KBM-7 (cell line): ENCODE results near the gene TOE1.
A peak's percentile ranks its signal among the peaks of the same experiment; 100 is the strongest.

Source experiments
- DNase-seq: peaks from one replicate; pipeline ENCODE4 v3.0.0-alpha.2; 2015
- in situ Hi-C: fragments of 300-500 bp; cut with MboI; formaldehyde crosslinking; loops from 2 replicates; pipeline ENCODE4 v1.14.3; 2020; ENCODE audit warnings: low sequenced_read_pairs, low pct_unique_long_range_greater_than_20kb, mixed read lengths

The TOE1 gene

DNA sequence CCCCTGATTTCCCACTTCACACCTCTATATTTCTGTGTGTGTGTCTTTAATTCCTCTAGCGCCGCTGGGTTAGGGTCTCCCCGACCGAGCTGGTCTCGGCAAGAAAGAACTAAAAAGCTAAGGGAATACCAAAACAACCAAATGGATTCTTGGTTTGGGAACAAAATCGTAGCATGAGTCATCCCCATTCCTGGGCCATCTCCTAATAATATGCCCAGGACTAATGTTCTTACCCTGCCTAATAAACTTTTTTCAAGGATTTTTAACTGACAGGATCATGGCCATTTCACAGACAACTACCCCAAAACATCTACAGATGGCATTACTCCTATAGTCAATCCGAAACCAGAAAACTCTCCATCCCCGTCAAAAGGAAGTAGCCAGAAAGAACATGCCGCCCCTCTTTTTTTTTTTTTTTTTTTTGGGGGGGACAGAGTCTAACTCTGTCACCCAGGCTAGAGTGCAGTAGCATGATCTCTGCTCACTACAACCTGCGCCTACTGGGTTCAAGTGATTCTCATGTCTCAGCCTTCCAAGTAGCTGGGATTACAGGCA, 17.4 kb upstream of the TOE1 start:
- no peak for DNase-seq
- in situ Hi-C loops = loop anchor here (25.0 kb wide), 1 partner anchor 535 kb away; the partner anchor contains the start of genes BEST4 and RPS8

DNA sequence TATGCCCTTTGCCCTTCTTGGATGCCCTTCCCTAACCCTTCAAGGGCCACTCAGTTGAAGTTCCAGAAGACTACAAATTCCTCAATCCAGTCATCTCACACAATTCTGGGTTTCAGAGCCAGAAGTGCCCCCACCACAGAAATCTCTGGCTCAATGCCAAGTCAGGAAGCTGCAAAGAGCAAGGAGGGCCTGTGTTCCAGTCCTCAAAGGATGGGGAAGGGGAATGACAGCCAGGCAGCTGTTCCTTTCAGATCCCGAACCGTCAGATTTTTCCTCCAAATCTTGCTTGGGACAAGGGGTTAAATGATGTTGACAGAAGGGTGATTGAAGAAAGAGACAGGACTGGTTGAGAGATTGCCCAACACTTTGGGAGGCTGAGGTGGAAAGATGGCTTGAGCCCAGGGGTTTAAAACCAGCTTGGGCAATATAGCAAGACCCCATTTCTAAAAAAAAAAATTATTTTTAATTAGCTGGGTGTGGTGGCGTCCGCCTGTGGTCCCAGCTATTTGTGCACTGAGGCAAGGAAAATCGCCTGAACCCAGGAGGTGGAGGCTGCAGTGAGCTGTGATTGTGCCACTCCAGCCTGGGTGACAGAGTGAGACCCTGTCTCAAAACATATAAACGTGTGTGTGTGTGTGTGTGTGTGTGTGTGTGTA, 14.0 kb upstream of the TOE1 start:
- in situ Hi-C loops = no loop called here
- no peak for DNase-seq

DNA sequence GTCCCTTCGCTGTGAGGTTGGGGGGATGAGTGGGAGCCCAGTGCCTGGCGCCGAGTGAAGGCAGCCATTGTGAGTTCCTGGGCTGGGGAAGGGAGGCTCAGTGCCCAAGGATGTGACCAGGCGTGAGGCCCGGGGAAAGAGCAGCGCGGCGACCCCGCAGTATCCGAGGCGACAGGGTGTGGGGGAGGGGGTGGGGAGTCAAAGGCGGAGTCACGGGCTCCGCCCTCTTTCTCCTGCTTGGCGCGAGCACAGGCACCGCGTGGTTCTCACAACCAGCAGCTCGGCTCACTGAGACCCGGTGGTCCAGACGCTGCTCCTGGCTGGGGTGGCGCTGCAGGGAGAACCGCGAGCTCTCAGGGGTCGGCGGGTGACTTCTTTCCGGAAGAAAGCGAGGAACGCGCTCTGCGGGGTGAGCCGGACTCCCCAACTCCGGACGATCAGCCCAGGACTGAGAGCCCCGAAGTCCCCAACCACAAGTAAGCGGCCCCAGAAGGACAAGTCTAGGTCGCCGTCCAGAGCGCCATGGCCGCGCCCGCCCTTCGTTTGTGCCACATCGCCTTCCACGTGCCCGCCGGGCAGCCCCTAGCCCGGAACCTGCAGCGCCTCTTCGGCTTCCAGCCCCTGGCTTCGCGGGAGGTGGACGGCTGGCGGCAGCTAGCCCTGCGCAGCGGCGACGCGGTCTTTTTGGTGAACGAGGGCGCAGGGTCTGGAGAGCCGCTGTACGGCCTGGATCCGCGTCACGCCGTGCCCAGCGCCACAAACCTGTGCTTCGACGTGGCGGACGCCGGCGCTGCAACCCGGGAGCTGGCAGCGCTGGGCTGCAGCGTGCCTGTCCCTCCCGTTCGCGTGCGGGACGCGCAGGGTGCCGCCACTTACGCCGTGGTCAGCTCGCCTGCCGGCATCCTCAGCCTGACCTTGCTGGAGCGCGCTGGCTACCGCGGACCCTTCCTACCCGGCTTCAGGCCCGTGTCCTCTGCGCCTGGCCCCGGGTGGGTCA, 13.0 kb upstream of the TOE1 start, which contains the start of gene HPDL:
Gene HPDL, plus strand, starts transcription at position 269 of the 997 bp plus-strand sequence. Its CDS starts 254 bp downstream, at position 523.
- no peak for DNase-seq
- in situ Hi-C loops = no loop called here

DNA sequence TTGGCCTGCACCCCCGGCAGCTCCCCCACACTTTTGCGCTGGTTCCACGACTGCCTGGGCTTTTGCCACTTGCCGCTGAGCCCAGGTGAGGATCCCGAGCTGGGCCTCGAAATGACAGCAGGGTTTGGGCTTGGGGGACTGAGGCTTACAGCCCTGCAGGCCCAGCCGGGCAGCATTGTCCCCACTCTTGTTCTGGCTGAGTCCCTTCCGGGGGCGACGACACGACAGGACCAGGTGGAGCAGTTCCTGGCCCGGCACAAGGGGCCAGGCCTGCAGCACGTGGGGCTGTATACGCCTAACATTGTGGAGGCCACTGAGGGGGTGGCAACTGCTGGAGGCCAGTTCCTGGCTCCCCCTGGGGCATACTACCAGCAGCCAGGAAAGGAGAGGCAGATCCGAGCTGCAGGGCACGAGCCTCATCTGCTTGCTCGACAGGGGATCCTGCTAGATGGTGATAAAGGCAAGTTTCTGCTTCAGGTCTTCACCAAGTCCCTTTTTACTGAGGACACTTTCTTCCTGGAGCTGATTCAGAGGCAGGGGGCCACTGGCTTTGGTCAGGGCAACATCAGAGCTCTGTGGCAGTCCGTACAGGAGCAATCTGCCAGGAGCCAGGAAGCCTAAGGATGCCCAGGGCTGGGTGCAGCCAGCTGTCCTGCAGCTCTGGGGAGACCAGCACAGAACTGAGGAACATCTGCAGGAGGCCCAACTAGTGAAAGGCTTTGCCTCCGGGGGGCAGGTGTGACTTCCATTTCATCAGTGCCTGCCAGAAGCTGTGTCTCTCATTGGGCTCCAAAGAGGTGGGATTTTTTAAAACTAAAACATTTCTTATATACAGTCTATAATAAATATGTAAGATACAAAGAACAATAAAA, 12.1 kb upstream of the TOE1 start:
- DNase-seq = no peak
- in situ Hi-C loops = no loop called here

DNA sequence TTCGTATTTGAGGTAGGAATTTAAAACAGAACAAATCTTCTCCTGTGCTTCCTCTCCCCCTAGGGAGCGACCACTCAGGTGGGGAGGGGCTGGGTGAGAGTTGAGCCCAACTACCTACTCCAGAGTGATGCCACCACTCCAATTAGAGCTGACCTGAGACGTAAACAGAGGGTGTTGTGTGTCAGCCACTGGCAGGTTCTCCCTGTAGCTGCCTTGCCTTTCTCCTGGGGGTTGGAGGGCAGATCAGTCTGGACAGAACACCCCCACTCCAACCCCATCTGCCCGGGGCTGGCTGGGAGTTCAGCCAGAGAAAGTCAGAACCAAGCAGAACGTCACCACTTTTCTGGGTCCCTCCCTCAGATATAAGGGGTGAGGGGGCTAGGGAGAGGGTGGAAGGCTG, 11.3 kb upstream of the TOE1 start:
- no peak for DNase-seq

DNA sequence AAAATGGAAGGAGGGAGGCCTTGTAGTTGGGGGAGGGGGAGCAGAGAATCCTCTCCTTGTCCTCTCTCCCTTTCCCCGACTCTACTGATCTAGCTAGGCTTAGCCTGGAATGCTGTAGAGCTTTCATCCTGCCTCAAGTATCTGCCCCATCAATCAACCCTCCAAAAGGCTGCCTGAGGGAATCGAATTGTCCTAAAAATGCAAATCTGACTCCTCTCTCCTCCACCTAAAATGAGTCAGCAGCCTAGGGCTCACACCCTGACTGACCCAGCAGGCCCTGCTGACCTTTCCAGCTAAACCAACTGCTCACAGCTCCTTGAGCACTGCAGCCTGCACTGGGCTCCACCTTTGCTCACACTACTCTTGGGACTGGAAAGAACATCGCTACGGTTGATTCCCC, 10.5 kb upstream of the TOE1 start:
- in situ Hi-C loops = no loop called here
- DNase-seq = no peak

More for the DNA sequence above, 11.3 kb upstream of the TOE1 start:
- in situ Hi-C loops = no loop called here

DNA sequence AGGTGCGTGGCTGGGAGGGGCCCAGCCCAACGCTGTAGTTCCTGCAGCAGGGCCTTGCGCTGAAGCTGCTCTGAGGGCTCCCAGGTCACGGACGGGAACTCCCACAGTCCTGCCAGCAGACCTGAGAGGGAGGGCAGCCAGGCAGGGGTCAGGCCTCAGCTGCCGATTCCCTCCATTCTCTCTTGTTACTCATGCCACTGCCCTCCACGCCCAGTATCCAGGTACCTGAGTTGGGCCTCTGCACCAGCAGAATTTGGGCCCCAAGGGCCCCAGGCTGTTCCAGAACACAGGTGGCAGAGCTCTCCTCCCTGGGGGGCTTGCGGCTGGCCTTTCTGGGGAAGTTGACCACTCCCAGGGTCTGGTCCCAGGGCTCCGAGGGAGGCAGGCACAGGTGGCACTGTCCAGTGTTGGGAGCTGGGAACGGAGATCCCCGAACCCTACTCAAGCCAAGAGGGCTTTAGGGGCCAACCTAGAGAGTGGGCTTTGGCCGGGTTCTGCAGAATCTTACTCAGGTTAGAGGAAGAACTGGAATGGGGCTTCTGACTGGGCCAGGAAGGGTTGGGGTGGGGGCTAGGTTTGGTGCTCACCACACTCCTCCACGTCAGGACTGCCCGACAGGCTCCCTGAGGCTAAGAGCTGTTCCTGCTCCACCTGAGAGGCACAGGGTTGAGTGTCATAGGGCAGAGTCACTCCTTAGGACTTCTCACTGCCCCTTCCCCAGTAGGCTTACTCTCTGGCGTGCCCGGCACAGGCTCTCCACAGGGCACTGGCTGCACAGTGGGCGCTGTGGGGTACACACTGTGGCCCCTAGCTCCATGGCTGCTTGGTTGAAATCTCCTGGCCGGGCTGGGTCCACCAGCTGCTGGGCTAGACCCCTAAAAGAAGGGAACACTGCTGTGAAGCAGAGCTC, 8.3 kb upstream of the TOE1 start:
- in situ Hi-C loops = no loop called here

DNA sequence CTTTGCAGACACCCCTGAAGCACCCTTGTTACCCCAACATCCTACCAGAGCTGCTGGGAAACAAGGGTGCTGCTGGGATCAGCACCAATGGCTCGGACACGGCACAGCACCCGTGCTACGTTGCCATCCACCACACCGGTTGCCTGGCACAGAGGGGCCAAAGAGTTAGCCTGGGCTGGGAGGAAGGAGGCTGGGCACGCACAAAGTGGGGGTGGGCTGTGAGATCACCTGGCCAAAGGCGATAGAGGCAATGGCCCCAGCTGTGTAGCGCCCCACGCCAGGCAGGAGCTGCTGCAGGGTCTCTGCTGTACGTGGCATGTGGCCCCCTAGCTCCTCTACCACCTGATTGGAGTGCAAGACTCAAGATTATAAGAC, 7.6 kb upstream of the TOE1 start:
- in situ Hi-C loops = no loop called here
- no peak for DNase-seq

More for the DNA sequence above, 8.3 kb upstream of the TOE1 start:
- no peak for DNase-seq

DNA sequence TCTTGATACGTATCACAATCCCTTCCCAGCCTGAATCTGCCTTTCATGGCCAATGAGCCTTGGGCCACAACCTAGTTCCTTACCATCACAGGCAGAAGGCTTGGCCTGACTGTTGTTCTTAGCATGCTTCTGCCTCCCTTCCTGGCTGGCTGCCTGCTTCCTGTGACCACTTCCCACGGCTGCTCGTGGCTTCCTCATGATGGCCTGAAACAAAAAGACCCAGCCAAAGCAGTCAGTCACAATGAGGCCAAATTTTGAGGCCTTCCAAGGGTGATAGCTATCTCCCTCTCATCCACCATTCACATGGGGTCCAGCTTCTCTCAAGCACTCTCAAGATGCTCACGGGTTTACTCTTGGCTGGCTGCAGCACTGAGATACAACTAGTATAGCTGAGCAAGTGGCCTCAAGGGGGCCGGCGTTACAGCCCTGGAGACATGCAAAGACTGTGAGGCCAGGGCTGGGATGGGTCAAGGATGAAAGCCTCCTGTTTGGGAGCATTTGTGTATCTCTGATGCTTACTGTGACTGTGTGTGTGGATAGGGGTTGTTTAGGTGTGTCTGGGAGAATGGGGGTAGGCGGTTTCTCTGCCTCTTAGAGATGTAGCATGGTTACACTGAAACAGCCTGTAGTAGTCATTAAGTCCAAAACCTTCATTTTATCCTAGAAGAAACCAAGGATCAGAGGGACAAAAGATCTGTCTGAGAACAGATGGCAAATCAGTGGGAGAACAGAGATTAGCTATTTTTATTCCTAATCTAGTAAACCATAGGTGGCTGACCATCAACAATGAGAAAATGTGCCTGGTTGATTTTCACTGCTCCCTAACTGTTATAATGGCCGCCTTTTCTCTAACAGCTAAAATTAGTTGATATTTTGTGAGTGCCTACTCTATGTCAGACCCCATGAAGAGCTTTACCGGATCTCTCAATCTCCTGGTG, 5.4 kb upstream of the TOE1 start:
- in situ Hi-C loops = no loop called here
- DNase-seq = peak; percentile 47

DNA sequence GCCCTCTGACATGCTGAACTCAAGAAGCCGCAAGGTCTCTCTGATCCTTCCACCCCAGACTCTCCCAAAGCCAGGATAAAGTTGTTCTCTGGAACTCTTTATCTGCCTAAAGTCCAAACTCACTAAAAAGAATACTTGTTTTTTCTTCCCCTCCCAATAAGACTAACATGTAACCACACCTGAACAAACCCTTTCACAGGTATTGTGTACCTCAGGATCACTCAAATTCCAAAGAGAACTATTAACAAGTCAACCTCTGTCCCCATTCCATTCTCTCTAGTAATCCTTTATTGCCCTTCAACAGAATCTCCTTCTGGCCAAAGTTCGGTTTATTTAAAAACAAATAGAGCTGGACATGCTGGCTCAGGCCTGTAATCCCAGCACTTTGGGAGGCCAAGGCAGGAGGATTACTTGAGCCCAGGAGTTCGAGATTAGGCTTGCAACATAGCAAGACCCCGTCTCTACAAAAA, 4.1 kb upstream of the TOE1 start:
- in situ Hi-C loops = no loop called here
- no peak for DNase-seq

DNA sequence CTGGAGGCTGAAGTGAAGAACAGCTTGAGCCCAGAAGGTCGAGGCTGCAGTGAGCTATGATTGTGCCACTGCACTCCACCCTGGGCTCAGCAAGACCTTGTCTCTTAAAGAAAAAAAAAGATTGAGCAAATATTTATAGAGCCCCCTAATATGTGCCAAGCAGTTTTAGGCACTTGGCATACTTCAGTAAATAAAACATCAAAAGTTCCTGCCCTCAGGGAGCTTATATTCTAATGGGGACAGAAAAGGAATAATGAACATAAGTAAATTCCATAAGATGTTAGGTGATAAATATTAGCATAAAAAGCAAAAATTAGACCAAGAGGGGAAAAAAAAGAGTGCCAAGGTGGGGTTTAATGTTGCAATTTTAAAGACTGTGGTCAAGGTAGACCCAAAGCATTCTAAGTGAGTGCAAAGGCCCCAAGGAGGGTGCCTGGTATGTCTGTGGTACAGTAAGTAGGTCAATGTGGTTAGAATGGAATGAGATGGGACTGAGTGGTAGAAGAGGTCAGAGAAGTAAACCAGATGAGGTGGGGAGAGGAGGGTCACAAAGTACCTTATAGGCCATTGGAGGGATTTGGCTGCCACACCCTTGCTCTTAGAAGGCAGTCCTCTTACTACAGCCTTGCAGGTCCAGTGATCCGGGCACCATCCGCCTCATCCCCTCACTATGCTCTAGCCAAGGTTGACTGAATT, 2.2 kb upstream of the TOE1 start:
- no peak for DNase-seq
- in situ Hi-C loops = no loop called here

DNA sequence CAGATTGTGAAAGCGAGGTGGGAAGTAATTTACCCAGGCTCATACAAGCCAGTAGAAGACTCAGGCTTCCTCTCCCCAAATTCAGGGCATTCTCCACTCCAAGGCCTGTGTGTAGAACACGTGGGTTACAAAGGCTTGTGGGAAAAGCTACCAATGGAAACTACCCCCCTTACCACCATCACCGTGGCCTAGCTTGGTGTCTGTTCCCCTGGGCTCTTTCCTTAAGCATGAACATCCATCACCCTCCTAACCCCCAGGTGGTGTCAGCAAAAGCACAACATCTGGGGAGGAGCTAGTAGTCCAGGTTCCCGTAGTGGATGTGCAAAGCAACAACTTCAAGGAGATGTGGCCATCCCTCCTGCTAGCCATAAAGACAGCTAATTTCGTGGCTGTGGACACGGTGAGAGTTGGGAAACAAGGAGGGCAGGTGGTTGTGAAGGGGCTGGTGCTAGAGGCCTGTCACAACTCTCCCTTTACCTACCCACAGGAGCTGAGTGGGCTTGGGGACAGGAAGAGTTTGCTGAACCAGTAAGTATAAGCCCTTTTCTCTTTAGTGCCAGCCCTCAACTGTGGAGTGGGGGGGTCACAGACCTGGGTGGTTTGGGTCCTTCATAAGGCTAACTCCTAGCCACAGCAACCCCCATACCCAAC, 971 bp downstream of the TOE1 start:
- peak; percentile 20 for DNase-seq
- in situ Hi-C loops = no loop called here

DNA sequence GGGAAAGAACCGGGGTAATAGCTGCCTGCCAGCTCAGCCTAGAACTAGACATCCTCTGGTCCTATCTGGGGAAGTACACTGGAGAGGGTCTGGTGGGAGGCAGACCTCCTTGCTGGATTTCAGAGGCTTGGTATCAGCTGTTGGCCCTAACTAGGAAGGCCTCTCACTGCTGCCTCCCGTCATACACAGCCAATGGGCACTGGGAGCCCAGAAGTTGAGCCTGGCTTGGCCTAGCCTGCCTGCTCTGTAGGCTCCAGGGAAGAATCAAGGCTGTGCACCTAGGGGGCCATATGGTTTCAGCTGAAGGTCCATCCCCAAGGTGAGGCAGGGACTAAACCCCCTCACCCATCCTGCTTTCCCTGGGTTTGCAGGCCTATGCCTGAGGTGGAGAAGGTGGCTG, 4.5 kb downstream of the TOE1 start:
- in situ Hi-C loops = no loop called here
- no peak for DNase-seq

DNA sequence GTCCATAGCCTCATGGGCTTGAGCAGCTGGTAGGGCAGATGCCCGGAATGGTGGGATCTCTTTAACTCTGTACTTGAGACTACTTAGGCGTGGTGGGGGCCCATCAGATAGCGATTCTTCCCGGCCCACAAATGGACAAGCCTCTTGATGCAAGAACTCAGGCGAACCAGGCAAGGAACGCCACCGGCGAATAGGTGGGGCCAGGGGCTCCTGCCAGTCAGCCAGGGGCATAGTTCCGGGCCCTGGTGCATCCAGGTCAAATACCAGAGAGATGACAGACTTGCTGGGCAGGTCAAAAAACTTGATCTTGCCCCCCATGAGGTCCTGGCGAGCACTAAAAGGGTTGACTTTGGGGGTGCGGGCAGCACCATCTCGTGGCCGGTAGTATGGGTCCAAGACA, 5.0 kb downstream of the TOE1 start:
- in situ Hi-C loops = no loop called here
- DNase-seq = no peak

DNA sequence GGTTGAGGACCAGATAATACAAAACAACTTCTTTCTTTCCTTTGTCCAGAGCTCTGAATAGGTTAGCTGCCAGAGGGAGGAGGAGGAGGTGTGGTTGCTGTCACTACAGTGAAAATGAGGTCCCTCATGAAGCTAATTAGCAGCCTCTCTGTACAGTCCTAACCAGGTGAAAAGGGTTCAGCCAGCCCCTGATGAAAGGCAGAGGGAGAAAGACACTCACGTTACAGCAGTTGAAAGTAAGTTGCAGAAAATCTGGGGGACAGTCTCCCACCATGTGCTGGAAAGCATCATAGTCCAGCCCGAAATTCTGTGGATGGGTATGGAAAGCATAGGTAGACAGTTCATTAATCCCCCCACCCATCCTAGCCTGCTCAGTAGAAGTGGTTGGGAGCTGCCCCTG, 6.5 kb downstream of the TOE1 start:
- in situ Hi-C loops = no loop called here
- no peak for DNase-seq

DNA sequence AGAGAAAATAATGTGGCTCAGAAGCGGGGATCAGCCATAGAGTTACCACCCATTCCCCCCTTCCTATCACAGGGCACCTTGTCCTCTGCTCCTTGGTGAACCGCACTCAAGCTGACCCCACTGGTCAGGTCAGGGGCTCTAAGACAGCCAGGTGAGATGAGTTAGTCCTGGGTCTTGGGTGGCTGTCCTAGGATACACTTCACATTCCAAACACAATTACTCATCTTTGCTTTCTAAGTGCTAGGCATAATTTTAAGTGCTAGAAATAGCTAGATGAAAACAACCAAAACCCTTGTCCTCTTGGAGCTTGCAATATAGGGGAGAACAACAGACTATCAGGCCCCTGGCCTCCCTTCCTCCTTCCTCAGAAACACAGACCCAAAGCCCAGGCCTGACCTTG, 8.1 kb downstream of the TOE1 start:
- in situ Hi-C loops = no loop called here
- DNase-seq = no peak
